B cell (primary cell): ENCODE measurements around the gene TMEM17.

ENCODE experiments used
- EZH2 ChIP-seq: IDR thresholded peaks from 2 replicates; pipeline ENCODE4 v1.6.1; 2012; ENCODE audit warnings: borderline replicate concordance, low read depth, mild to moderate bottlenecking, moderate library complexity, low read length; ENCODE audit not compliant: insufficient read depth, poor library complexity, severe bottlenecking
- TF ChIP-seq, protein P1 (sequence below): fragments of 200-600 bp; IDR thresholded peaks from one replicate; pipeline ENCODE4 v1.8.0; 2022; ENCODE audit warnings: antibody characterized with exemption, mild to moderate bottlenecking

DNA sequence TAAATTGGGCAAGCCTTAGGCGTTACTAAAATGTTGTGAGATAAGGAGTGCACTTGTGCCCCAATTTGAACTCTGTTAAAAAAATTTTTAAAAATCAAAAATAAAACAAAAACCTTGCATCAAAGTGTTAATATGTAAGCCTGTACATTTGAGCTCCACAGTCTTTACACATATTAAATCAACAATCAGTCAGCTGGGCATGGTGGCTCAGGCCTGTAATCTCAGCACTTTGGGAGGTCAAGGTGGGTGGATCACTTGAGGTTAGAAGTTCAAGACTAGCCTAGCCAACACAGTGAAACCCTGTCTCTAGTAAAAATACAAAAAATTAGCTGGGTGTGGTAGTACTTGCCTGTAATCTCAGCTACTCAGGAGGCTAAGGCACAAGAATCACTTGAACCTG, 16.3 kb downstream of the TMEM17 start:
- TF ChIP-seq, protein P1, sequence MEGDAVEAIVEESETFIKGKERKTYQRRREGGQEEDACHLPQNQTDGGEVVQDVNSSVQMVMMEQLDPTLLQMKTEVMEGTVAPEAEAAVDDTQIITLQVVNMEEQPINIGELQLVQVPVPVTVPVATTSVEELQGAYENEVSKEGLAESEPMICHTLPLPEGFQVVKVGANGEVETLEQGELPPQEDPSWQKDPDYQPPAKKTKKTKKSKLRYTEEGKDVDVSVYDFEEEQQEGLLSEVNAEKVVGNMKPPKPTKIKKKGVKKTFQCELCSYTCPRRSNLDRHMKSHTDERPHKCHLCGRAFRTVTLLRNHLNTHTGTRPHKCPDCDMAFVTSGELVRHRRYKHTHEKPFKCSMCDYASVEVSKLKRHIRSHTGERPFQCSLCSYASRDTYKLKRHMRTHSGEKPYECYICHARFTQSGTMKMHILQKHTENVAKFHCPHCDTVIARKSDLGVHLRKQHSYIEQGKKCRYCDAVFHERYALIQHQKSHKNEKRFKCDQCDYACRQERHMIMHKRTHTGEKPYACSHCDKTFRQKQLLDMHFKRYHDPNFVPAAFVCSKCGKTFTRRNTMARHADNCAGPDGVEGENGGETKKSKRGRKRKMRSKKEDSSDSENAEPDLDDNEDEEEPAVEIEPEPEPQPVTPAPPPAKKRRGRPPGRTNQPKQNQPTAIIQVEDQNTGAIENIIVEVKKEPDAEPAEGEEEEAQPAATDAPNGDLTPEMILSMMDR, result no peak
- TF ChIP-seq EZH2, result no peak
